ENCODE data around the gene GUCY1A1.
"Not testable (repeated sequence)": the region's sequence is repeated elsewhere in the genome, so short reads cannot be mapped to it uniquely, and the experiment has no call there.

GUCY1A1 gene

GRCh38 chr4:155643087-155643486 lies 23.6 kb upstream of the GUCY1A1 start:
- Mint-ChIP-seq H3K4me1 (ENCODE audit: low read depth) (peaks cover 41% of the 10 kb centered on the region), H3K36me3 (ENCODE audit: low read depth) (no peaks in the 10 kb centered on the region), H3K9me3 (no peaks in the 10 kb centered on the region), H3K27ac (peak overlapping the region; percentile 41), H3K4me3 (no peak overlapping the region), H3K27me3 (no peaks in the 10 kb centered on the region)
- intact Hi-C loops (cut with micrococcal nuclease): no loop called here

- Mint-ChIP-seq H3K36me3 (ENCODE audit: low read depth) (no peaks in the 10 kb centered on the region), H3K9me3 (no peaks in the 10 kb centered on the region), H3K4me1 (ENCODE audit: low read depth) (peaks cover 22% of the 10 kb centered on the region), H3K27ac (no peak overlapping the region), H3K27me3 (no peaks in the 10 kb centered on the region), H3K4me3 (no peak overlapping the region)
- intact Hi-C loops (cut with micrococcal nuclease): no loop called here
Measured at GRCh38 chr4:155646001-155646400, 20.6 kb upstream of the GUCY1A1 start.

- H3K36me3 Mint-ChIP-seq (ENCODE audit: low read depth); H3K4me3 Mint-ChIP-seq; H3K9me3 Mint-ChIP-seq; H3K27me3 Mint-ChIP-seq; intact Hi-C loops (cut with micrococcal nuclease); H3K27ac Mint-ChIP-seq; H3K4me1 Mint-ChIP-seq (ENCODE audit: low read depth): not testable (repeated sequence)
Measured at GRCh38 chr4:155650785-155651184, 15.9 kb upstream of the GUCY1A1 start.

GRCh38 chr4:155653052-155653451 lies 13.6 kb upstream of the GUCY1A1 start:
- Mint-ChIP-seq H3K4me1 (ENCODE audit: low read depth) (no peaks in the 10 kb centered on the region), H3K27ac (no peak overlapping the region), H3K36me3 (ENCODE audit: low read depth) (no peaks in the 10 kb centered on the region), H3K9me3 (no peaks in the 10 kb centered on the region), H3K27me3 (no peaks in the 10 kb centered on the region), H3K4me3 (no peak overlapping the region)
- intact Hi-C loops (cut with micrococcal nuclease): no loop called here

- no peaks in the 10 kb centered on the region for H3K9me3 Mint-ChIP-seq
- no peaks in the 10 kb centered on the region for H3K4me1 Mint-ChIP-seq (ENCODE audit: low read depth)
- intact Hi-C loops (cut with micrococcal nuclease): no loop called here
- H3K4me3 Mint-ChIP-seq: no peak overlapping the region
- no peak overlapping the region for H3K27ac Mint-ChIP-seq
- no peaks in the 10 kb centered on the region for H3K36me3 Mint-ChIP-seq (ENCODE audit: low read depth)
- no peaks in the 10 kb centered on the region for H3K27me3 Mint-ChIP-seq
Measured at GRCh38 chr4:155656025-155656424, 10.6 kb upstream of the GUCY1A1 start.

- Mint-ChIP-seq H3K27me3 (no peaks in the 10 kb centered on the region), H3K27ac (no peak overlapping the region), H3K4me1 (ENCODE audit: low read depth) (no peaks in the 10 kb centered on the region), H3K9me3 (no peaks in the 10 kb centered on the region), H3K36me3 (ENCODE audit: low read depth) (no peaks in the 10 kb centered on the region), H3K4me3 (no peak overlapping the region)
- intact Hi-C loops (cut with micrococcal nuclease): no loop called here
Measured at GRCh38 chr4:155657169-155657568, 9.5 kb upstream of the GUCY1A1 start.

GRCh38 chr4:155657985-155658680 lies 8.5 kb upstream of the GUCY1A1 start:
- no peaks in the 10 kb centered on the region for H3K9me3 Mint-ChIP-seq
- H3K27ac Mint-ChIP-seq: no peak overlapping the region
- H3K27me3 Mint-ChIP-seq: no peaks in the 10 kb centered on the region
- no peaks in the 10 kb centered on the region for H3K36me3 Mint-ChIP-seq (ENCODE audit: low read depth)
- intact Hi-C loops (cut with micrococcal nuclease): no loop called here
- no peak overlapping the region for H3K4me3 Mint-ChIP-seq
- no peaks in the 10 kb centered on the region for H3K4me1 Mint-ChIP-seq (ENCODE audit: low read depth)

- intact Hi-C loops (cut with micrococcal nuclease): no loop called here
- no peak overlapping the region for H3K4me3 Mint-ChIP-seq
Measured at GRCh38 chr4:155658681-155659064, 8.0 kb upstream of the GUCY1A1 start.

GRCh38 chr4:155659176-155659575 lies 7.5 kb upstream of the GUCY1A1 start:
- Mint-ChIP-seq H3K4me1 (ENCODE audit: low read depth) (no peaks in the 10 kb centered on the region), H3K27me3 (no peaks in the 10 kb centered on the region), H3K27ac (no peak overlapping the region), H3K9me3 (no peaks in the 10 kb centered on the region), H3K4me3 (no peak overlapping the region), H3K36me3 (ENCODE audit: low read depth) (no peaks in the 10 kb centered on the region)
- intact Hi-C loops (cut with micrococcal nuclease): no loop called here

More at GRCh38 chr4:155658681-155659064, 8.0 kb upstream of the GUCY1A1 start:
- Mint-ChIP-seq H3K36me3 (ENCODE audit: low read depth) (no peaks in the 10 kb centered on the region), H3K27me3 (no peaks in the 10 kb centered on the region), H3K27ac (no peak overlapping the region), H3K9me3 (no peaks in the 10 kb centered on the region), H3K4me1 (ENCODE audit: low read depth) (no peaks in the 10 kb centered on the region)

GRCh38 chr4:155660436-155660835 lies 6.2 kb upstream of the GUCY1A1 start:
- H3K4me3 Mint-ChIP-seq: no peak overlapping the region
- H3K36me3 Mint-ChIP-seq (ENCODE audit: low read depth): no peaks in the 10 kb centered on the region
- H3K4me1 Mint-ChIP-seq (ENCODE audit: low read depth): peaks cover 3% of the 10 kb centered on the region
- intact Hi-C loops (cut with micrococcal nuclease): loop anchor here (10.0 kb wide), 1 partner anchor 94 kb away; the partner anchor contains the start of gene GUCY1B1
- H3K27me3 Mint-ChIP-seq: peaks cover under 1% of the 10 kb centered on the region
- no peaks in the 10 kb centered on the region for H3K9me3 Mint-ChIP-seq
- H3K27ac Mint-ChIP-seq: no peak overlapping the region

- H3K27ac Mint-ChIP-seq: no peak overlapping the region
- intact Hi-C loops (cut with micrococcal nuclease): loop anchor here (10.0 kb wide), 1 partner anchor 90 kb away; the partner anchor contains the start of gene GUCY1B1
- H3K27me3 Mint-ChIP-seq: peaks cover 35% of the 10 kb centered on the region
- H3K4me1 Mint-ChIP-seq (ENCODE audit: low read depth): peaks cover 30% of the 10 kb centered on the region
- peaks cover 7% of the 10 kb centered on the region for H3K36me3 Mint-ChIP-seq (ENCODE audit: low read depth)
- no peak overlapping the region for H3K4me3 Mint-ChIP-seq
- H3K9me3 Mint-ChIP-seq: no peaks in the 10 kb centered on the region
Measured at GRCh38 chr4:155665054-155665453, 1.6 kb upstream of the GUCY1A1 start.

GRCh38 chr4:155667222-155667567 lies 547 bp downstream of the GUCY1A1 start:
- intact Hi-C loops (cut with micrococcal nuclease): loop anchor here (10.0 kb wide), 1 partner anchor 88 kb away; the partner anchor contains the start of gene GUCY1B1
- H3K4me3 Mint-ChIP-seq: peak overlapping the region; percentile 81
- H3K27me3 Mint-ChIP-seq: peaks cover 35% of the 10 kb centered on the region
- peaks cover 7% of the 10 kb centered on the region for H3K36me3 Mint-ChIP-seq (ENCODE audit: low read depth)
- no peaks in the 10 kb centered on the region for H3K9me3 Mint-ChIP-seq
- peaks cover 30% of the 10 kb centered on the region for H3K4me1 Mint-ChIP-seq (ENCODE audit: low read depth)
- H3K27ac Mint-ChIP-seq: peak overlapping the region; percentile 20

GRCh38 chr4:155667568-155668511 lies 1.2 kb downstream of the GUCY1A1 start:
- peaks cover 35% of the 10 kb centered on the region for H3K27me3 Mint-ChIP-seq
- no peak overlapping the region for H3K27ac Mint-ChIP-seq

GRCh38 chr4:155668707-155669220 lies 2.1 kb downstream of the GUCY1A1 start:
- no peaks in the 10 kb centered on the region for H3K9me3 Mint-ChIP-seq
- H3K27me3 Mint-ChIP-seq: peaks cover 35% of the 10 kb centered on the region
- intact Hi-C loops (cut with micrococcal nuclease): loop anchor here (10.0 kb wide), 1 partner anchor 86 kb away; the partner anchor contains the start of gene GUCY1B1
- peaks cover 7% of the 10 kb centered on the region for H3K36me3 Mint-ChIP-seq (ENCODE audit: low read depth)
- peaks cover 36% of the 10 kb centered on the region for H3K4me1 Mint-ChIP-seq (ENCODE audit: low read depth)
- H3K4me3 Mint-ChIP-seq: no peak overlapping the region
- no peak overlapping the region for H3K27ac Mint-ChIP-seq

More at GRCh38 chr4:155667568-155668511, 1.2 kb downstream of the GUCY1A1 start:
- no peaks in the 10 kb centered on the region for H3K9me3 Mint-ChIP-seq
- H3K36me3 Mint-ChIP-seq (ENCODE audit: low read depth): peaks cover 7% of the 10 kb centered on the region
- intact Hi-C loops (cut with micrococcal nuclease): loop anchor here (10.0 kb wide), 1 partner anchor 87 kb away; the partner anchor contains the start of gene GUCY1B1
- peaks cover 30% of the 10 kb centered on the region for H3K4me1 Mint-ChIP-seq (ENCODE audit: low read depth)
- H3K4me3 Mint-ChIP-seq: peak overlapping the region; percentile 81

Measured in dendritic cell treated with granulocyte-macrophage colony-stimulating factor and Interleukin-4, amounts not matched to agents 40 ng/mL and 50 ng/mL, for 4 days (primary cell).